ENCODE data around the gene FILIP1L. TPM values are rescaled to one million over a fixed set of nuclear protein-coding genes. Genes with fewer than 3 reads are reported as not detected.

FILIP1L gene
- total and polyA plus RNA-seq, 2 of the 8 experiments (the other 6 are each of a cell fraction or from before 2014, with no cell fraction given), result 0.06 to 0.09 TPM

DNA sequence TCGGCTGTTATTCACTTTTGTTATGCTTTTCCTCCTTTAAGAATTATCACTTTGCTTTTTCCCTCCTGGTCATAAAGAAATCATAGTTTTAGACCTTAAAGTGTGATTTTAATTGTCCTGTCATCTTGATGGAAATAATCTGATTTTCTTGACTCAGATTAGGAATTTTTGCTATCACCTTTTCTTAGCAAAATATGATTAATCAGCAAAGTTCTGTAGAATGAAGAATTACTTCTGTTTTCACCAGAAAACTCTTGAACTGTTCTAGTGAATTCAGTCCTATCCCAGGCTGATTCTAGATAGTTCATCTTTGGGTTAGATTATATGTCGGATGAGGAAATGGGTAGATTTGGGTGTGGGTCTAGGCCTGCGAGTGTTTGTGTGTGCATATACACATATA lies 284.5 kb downstream of the FILIP1L start (continued):
- TF ChIP-seq, protein P1, sequence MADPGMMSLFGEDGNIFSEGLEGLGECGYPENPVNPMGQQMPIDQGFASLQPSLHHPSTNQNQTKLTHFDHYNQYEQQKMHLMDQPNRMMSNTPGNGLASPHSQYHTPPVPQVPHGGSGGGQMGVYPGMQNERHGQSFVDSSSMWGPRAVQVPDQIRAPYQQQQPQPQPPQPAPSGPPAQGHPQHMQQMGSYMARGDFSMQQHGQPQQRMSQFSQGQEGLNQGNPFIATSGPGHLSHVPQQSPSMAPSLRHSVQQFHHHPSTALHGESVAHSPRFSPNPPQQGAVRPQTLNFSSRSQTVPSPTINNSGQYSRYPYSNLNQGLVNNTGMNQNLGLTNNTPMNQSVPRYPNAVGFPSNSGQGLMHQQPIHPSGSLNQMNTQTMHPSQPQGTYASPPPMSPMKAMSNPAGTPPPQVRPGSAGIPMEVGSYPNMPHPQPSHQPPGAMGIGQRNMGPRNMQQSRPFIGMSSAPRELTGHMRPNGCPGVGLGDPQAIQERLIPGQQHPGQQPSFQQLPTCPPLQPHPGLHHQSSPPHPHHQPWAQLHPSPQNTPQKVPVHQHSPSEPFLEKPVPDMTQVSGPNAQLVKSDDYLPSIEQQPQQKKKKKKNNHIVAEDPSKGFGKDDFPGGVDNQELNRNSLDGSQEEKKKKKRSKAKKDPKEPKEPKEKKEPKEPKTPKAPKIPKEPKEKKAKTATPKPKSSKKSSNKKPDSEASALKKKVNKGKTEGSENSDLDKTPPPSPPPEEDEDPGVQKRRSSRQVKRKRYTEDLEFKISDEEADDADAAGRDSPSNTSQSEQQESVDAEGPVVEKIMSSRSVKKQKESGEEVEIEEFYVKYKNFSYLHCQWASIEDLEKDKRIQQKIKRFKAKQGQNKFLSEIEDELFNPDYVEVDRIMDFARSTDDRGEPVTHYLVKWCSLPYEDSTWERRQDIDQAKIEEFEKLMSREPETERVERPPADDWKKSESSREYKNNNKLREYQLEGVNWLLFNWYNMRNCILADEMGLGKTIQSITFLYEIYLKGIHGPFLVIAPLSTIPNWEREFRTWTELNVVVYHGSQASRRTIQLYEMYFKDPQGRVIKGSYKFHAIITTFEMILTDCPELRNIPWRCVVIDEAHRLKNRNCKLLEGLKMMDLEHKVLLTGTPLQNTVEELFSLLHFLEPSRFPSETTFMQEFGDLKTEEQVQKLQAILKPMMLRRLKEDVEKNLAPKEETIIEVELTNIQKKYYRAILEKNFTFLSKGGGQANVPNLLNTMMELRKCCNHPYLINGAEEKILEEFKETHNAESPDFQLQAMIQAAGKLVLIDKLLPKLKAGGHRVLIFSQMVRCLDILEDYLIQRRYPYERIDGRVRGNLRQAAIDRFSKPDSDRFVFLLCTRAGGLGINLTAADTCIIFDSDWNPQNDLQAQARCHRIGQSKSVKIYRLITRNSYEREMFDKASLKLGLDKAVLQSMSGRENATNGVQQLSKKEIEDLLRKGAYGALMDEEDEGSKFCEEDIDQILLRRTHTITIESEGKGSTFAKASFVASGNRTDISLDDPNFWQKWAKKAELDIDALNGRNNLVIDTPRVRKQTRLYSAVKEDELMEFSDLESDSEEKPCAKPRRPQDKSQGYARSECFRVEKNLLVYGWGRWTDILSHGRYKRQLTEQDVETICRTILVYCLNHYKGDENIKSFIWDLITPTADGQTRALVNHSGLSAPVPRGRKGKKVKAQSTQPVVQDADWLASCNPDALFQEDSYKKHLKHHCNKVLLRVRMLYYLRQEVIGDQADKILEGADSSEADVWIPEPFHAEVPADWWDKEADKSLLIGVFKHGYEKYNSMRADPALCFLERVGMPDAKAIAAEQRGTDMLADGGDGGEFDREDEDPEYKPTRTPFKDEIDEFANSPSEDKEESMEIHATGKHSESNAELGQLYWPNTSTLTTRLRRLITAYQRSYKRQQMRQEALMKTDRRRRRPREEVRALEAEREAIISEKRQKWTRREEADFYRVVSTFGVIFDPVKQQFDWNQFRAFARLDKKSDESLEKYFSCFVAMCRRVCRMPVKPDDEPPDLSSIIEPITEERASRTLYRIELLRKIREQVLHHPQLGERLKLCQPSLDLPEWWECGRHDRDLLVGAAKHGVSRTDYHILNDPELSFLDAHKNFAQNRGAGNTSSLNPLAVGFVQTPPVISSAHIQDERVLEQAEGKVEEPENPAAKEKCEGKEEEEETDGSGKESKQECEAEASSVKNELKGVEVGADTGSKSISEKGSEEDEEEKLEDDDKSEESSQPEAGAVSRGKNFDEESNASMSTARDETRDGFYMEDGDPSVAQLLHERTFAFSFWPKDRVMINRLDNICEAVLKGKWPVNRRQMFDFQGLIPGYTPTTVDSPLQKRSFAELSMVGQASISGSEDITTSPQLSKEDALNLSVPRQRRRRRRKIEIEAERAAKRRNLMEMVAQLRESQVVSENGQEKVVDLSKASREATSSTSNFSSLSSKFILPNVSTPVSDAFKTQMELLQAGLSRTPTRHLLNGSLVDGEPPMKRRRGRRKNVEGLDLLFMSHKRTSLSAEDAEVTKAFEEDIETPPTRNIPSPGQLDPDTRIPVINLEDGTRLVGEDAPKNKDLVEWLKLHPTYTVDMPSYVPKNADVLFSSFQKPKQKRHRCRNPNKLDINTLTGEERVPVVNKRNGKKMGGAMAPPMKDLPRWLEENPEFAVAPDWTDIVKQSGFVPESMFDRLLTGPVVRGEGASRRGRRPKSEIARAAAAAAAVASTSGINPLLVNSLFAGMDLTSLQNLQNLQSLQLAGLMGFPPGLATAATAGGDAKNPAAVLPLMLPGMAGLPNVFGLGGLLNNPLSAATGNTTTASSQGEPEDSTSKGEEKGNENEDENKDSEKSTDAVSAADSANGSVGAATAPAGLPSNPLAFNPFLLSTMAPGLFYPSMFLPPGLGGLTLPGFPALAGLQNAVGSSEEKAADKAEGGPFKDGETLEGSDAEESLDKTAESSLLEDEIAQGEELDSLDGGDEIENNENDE (IDR thresholded peaks at IDR 0.05; ENCODE audit: insufficient replicate concordance, low read length), result no peak
- TF ChIP-seq CTBP2 (IDR thresholded peaks at IDR 0.05; ENCODE audit: borderline replicate concordance, insufficient read depth, insufficient read length, low read length), result no peak
- TF ChIP-seq, protein P2, sequence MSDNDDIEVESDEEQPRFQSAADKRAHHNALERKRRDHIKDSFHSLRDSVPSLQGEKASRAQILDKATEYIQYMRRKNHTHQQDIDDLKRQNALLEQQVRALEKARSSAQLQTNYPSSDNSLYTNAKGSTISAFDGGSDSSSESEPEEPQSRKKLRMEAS (IDR thresholded peaks at IDR 0.05), result no peak
- TF ChIP-seq CHD1 (IDR thresholded peaks at IDR 0.05; ENCODE audit: low read depth, low read length), result no peak
- TF ChIP-seq TBP (IDR thresholded peaks at IDR 0.05; ENCODE audit: low read depth, low read length), result no peak
- TF ChIP-seq GABPA (IDR thresholded peaks at IDR 0.05; ENCODE audit: borderline replicate concordance, insufficient read depth, low read length), result no peak
- TF ChIP-seq POLR2AphosphoS5 (IDR thresholded peaks at IDR 0.05; ENCODE audit: low read depth, low read length), result no peak
- no peak for TF ChIP-seq HDAC6 (IDR thresholded peaks at IDR 0.05; ENCODE audit: low read depth, low read length)
- no peak for TF ChIP-seq RXRA (IDR thresholded peaks at IDR 0.05; ENCODE audit: insufficient read depth, low read depth, low read length)
- no peak for TF ChIP-seq EZH2 (IDR thresholded peaks at IDR 0.05; ENCODE audit: low read depth, low read length, severe bottlenecking)
- TF ChIP-seq POLR2A (IDR thresholded peaks at IDR 0.05; ENCODE audit: control extremely low read depth in 1 of 2, low read depth in 2 of 2, low read length in 2 of 2), result no peak

Measured in H1 (cell line).